ENCODE data around the gene RPL22. TPM values are rescaled to one million over a fixed set of nuclear protein-coding genes. Genes with fewer than 3 reads are reported as not detected.

Gene RPL22
- total and polyA plus RNA-seq, 2 of the 13 experiments (the other 11 are each of a cell fraction or from before 2014, with no cell fraction given) = 214 to 545 TPM

DNA sequence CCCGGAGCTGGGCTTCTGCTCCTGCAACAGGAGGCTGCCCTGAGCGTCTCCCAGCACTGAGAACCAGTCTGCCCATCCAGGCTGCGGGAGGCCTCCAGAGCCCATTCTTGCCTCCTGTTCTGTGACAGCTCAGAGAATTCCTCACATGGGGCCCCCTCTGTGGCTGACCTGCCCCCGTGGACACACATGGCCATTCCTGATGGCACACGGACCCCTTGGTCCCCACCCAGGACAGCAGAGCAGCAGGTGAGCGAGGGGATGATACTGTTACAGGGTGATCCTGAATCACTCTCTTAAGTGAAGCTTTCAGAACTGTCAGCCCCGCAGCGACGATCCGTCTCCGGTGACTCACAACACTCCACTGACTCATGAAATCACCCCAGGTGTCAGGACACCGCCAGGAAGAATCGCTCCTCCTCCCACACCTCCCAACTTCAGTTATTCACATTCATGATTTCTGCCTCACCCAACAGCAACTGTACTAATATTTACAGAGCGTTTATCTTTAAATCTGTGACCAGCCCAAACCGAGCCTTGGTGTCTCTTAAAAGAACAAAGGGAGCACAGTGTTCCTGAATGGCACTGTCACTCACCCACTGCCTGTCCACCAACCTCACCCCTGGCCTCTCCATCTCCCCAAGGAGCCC lies 41.7 kb downstream of the RPL22 start (continued):
- TF ChIP-seq, protein P1, sequence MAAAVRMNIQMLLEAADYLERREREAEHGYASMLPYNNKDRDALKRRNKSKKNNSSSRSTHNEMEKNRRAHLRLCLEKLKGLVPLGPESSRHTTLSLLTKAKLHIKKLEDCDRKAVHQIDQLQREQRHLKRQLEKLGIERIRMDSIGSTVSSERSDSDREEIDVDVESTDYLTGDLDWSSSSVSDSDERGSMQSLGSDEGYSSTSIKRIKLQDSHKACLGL (CRISPR knock-in tag; IDR thresholded peaks at IDR 0.05) = no peak
- TF ChIP-seq, protein P2, sequence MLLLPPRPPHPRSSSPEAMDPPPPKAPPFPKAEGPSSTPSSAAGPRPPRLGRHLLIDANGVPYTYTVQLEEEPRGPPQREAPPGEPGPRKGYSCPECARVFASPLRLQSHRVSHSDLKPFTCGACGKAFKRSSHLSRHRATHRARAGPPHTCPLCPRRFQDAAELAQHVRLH (CRISPR knock-in tag; IDR thresholded peaks at IDR 0.05; ENCODE audit: borderline replicate concordance, low read depth) = no peak
- TF ChIP-seq KLF12 (CRISPR knock-in tag; IDR thresholded peaks at IDR 0.05; ENCODE audit: borderline replicate concordance) = no peak
- no peak for TF ChIP-seq ZNF569 (CRISPR knock-in tag; IDR thresholded peaks at IDR 0.05; ENCODE audit: borderline replicate concordance)
- TF ChIP-seq MEF2D (CRISPR knock-in tag; IDR thresholded peaks at IDR 0.05) = no peak
- no peak for TF ChIP-seq ZNF614 (CRISPR knock-in tag; IDR thresholded peaks at IDR 0.05; ENCODE audit: borderline replicate concordance)
- no peak for TF ChIP-seq KLF11 (CRISPR knock-in tag; IDR thresholded peaks at IDR 0.05)
- TF ChIP-seq ATM (IDR thresholded peaks at IDR 0.05; ENCODE audit: borderline replicate concordance) = no peak
- TF ChIP-seq, protein P3, sequence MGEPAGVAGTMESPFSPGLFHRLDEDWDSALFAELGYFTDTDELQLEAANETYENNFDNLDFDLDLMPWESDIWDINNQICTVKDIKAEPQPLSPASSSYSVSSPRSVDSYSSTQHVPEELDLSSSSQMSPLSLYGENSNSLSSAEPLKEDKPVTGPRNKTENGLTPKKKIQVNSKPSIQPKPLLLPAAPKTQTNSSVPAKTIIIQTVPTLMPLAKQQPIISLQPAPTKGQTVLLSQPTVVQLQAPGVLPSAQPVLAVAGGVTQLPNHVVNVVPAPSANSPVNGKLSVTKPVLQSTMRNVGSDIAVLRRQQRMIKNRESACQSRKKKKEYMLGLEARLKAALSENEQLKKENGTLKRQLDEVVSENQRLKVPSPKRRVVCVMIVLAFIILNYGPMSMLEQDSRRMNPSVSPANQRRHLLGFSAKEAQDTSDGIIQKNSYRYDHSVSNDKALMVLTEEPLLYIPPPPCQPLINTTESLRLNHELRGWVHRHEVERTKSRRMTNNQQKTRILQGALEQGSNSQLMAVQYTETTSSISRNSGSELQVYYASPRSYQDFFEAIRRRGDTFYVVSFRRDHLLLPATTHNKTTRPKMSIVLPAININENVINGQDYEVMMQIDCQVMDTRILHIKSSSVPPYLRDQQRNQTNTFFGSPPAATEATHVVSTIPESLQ (CRISPR knock-in tag; conservative IDR thresholded peaks at IDR 0.05) = no peak
- no peak; the same call in 1 of the 2 replicates for TF ChIP-seq GATA4 (IDR thresholded peaks at IDR 0.05; ENCODE audit: borderline replicate concordance, low read depth)
- no peak for TF ChIP-seq SNAPC2 (CRISPR knock-in tag; IDR thresholded peaks at IDR 0.05)
- no peak for TF ChIP-seq ZNF652 (CRISPR knock-in tag; IDR thresholded peaks at IDR 0.05; ENCODE audit: borderline replicate concordance, low read depth)
- no peak for TF ChIP-seq HOXA7 (CRISPR knock-in tag; IDR thresholded peaks at IDR 0.05)
- no peak for TF ChIP-seq HIC2 (CRISPR knock-in tag; IDR thresholded peaks at IDR 0.05; ENCODE audit: low read depth)
- TF ChIP-seq ZNF777 (CRISPR knock-in tag; IDR thresholded peaks at IDR 0.05) = no peak
- no peak for TF ChIP-seq STAT5B (CRISPR knock-in tag; IDR thresholded peaks at IDR 0.05)
- TF ChIP-seq ATF4 (CRISPR knock-in tag; IDR thresholded peaks at IDR 0.05) = no peak
- TF ChIP-seq FOXP1 (IDR thresholded peaks at IDR 0.05) = no peak
- TF ChIP-seq FOXP1 (CRISPR knock-in tag; IDR thresholded peaks at IDR 0.05) = 0 out of 2 replicates have a peak, but pooled peaks have one; percentile 14
- TF ChIP-seq PITX1 (CRISPR knock-in tag; IDR thresholded peaks at IDR 0.05) = no peak
- TF ChIP-seq POLR2G (IDR thresholded peaks at IDR 0.05; ENCODE audit: low read depth, low read length) = no peak
- TF ChIP-seq RFX3 (CRISPR knock-in tag; IDR thresholded peaks at IDR 0.05) = no peak
- TF ChIP-seq ZNF644 (CRISPR knock-in tag; IDR thresholded peaks at IDR 0.05; ENCODE audit: low read depth) = no peak
- no peak for TF ChIP-seq ZNF781 (CRISPR knock-in tag; IDR thresholded peaks at IDR 0.05; ENCODE audit: borderline replicate concordance, not compliant biosample characterization)
- no peak for TF ChIP-seq ZNF143 (CRISPR knock-in tag; IDR thresholded peaks at IDR 0.05)
- no peak for TF ChIP-seq KAT8 (CRISPR knock-in tag; IDR thresholded peaks at IDR 0.05)
